IMR-90 (cell line): ENCODE results near the gene TNNT1. TPM values are rescaled to one million over a fixed set of nuclear protein-coding genes. Genes with fewer than 3 reads are reported as not detected.

Source experiments
- ATAC-seq: fragments of 200-7000 bp; cut with Tn5 transposase; 2 replicates; pipeline ENCODE4 v1.9.1; 2020; ENCODE audit warnings: low read depth, mild to moderate bottlenecking, moderate library complexity
- BruUV-seq: library from RNA; stranded (reverse); fragments of 400-500 nt; replicated peaks from 2 replicates; lab custom pipeline; 2021; lab: Mats Ljungman, UMichigan
- CTCF ChIA-PET: fragments of 300-600 bp; formaldehyde crosslinking; extraction: SDS; loops from one replicate; lab custom pipeline; 2021; ENCODE audit warnings: antibody characterized with exemption; lab: Yijun Ruan, JAX
- POLR2A ChIA-PET: fragments of 300-600 bp; sonication (Branson Sonifier 250); formaldehyde crosslinking; loops from one replicate; lab custom pipeline; 2022; ENCODE audit warnings: antibody characterized with exemption; ENCODE audit not compliant: unreplicated experiment; lab: Charles Lee
- DNase-seq: peaks from one replicate; pipeline ENCODE4 v3.0.0; 2013
- H2AFZ ChIP-seq: replicated peaks from 2 replicates; pipeline ENCODE3; 2013; ENCODE audit warnings: low read length, mild to moderate bottlenecking; ENCODE audit not compliant: poor library complexity
- H2AK5ac ChIP-seq: 2 replicates; pipeline ENCODE4 v1.6.1; 2013; ENCODE audit warnings: low read depth, low read length, inconsistent platforms
- H2AK9ac ChIP-seq: replicated peaks from 2 replicates; pipeline ENCODE3; 2013; ENCODE audit warnings: mild to moderate bottlenecking, low read depth, low read length, moderate library complexity; ENCODE audit not compliant: poor library complexity
- H2BK120ac ChIP-seq: 2 replicates; pipeline ENCODE4 v1.6.1; 2013; ENCODE audit warnings: low read depth, low read length, inconsistent platforms
- H2BK15ac ChIP-seq: 3 replicates; pipeline ENCODE4 v1.6.1; 2013; ENCODE audit warnings: low read depth, low read length, inconsistent platforms
- H2BK20ac ChIP-seq: 2 replicates; pipeline ENCODE4 v1.6.1; 2013; ENCODE audit warnings: low read depth, mild to moderate bottlenecking, inconsistent platforms, low read length, moderate library complexity
- H2BK5ac ChIP-seq: 2 replicates; pipeline ENCODE4 v1.6.1; 2013; ENCODE audit warnings: mild to moderate bottlenecking, low read depth, low read length, inconsistent platforms; ENCODE audit not compliant: poor library complexity, severe bottlenecking
- H3K14ac ChIP-seq: replicated peaks from 2 replicates; pipeline ENCODE4 v1.6.1; 2013; ENCODE audit warnings: low read depth, low read length, inconsistent platforms
- H3K18ac ChIP-seq: 2 replicates; pipeline ENCODE4 v1.6.1; 2013; ENCODE audit warnings: low read depth, low read length, control low read depth
- H3K23ac ChIP-seq: 2 replicates; pipeline ENCODE4 v1.6.1; 2013; ENCODE audit warnings: low read depth, low read length, inconsistent platforms
- H3K27ac ChIP-seq: 2 replicates; pipeline ENCODE4 v1.5.1; 2013; ENCODE audit warnings: mild to moderate bottlenecking, control low read depth, low read length; ENCODE audit not compliant: insufficient read depth
- H3K27me3 ChIP-seq: 2 replicates; pipeline ENCODE4 v1.6.1; 2013; ENCODE audit warnings: low read length; ENCODE audit not compliant: control insufficient read depth, insufficient read depth
- H3K36me3 ChIP-seq: 2 replicates; pipeline ENCODE4 v1.6.1; 2013; ENCODE audit warnings: low read length, mixed read lengths; ENCODE audit not compliant: control insufficient read depth, insufficient read depth
- H3K4ac ChIP-seq: 2 replicates; pipeline ENCODE4 v1.6.1; 2013; ENCODE audit warnings: low read depth, low read length, inconsistent platforms
- H3K4me1 ChIP-seq: 2 replicates; pipeline ENCODE4 v1.6.1; 2013; ENCODE audit warnings: low read length, mixed read lengths; ENCODE audit not compliant: control insufficient read depth, insufficient read depth
- H3K4me2 ChIP-seq: 2 replicates; pipeline ENCODE4 v1.6.1; 2013; ENCODE audit warnings: low read depth, mild to moderate bottlenecking, control low read depth, low read length, moderate library complexity
- H3K4me3 ChIP-seq: 2 replicates; pipeline ENCODE4 v1.5.1; 2013; ENCODE audit warnings: low read depth, mild to moderate bottlenecking, control low read depth, low read length, moderate library complexity; ENCODE audit not compliant: insufficient read depth
- H3K56ac ChIP-seq: 2 replicates; pipeline ENCODE4 v1.6.1; 2013; ENCODE audit warnings: low read length, inconsistent platforms; ENCODE audit not compliant: insufficient read depth; ENCODE audit errors: extremely low read depth
- H3K79me1 ChIP-seq, 2 experiments: 2 replicates each; pipeline ENCODE4 v1.6.1; 2013; ENCODE audit warnings: low read length in 2 of 2, inconsistent platforms in 1 of 2, low read depth in 1 of 2
- H3K9ac ChIP-seq: 2 replicates; pipeline ENCODE4 v1.6.1; 2013; ENCODE audit warnings: low read depth, low read length, control low read depth
- H3K9me1 ChIP-seq: 2 replicates; pipeline ENCODE4 v1.6.1; 2013; ENCODE audit warnings: low read length, inconsistent platforms; ENCODE audit not compliant: insufficient read depth
- H3K9me3 ChIP-seq: 2 replicates; pipeline ENCODE4 v1.6.1; 2013; ENCODE audit warnings: low read length; ENCODE audit not compliant: control insufficient read depth, insufficient read depth
- H4K20me1 ChIP-seq: 2 replicates; pipeline ENCODE4 v1.6.1; 2013; ENCODE audit warnings: low read length, inconsistent platforms; ENCODE audit not compliant: insufficient read depth
- H4K5ac ChIP-seq: 2 replicates; pipeline ENCODE4 v1.6.1; 2013; ENCODE audit warnings: mild to moderate bottlenecking, low read depth, low read length, control low read depth
- H4K8ac ChIP-seq, 2 experiments: 2 replicates each; pipeline ENCODE4 v1.6.1; 2013; ENCODE audit warnings: low read depth in 2 of 2, low read length in 2 of 2, control low read depth in 1 of 2, inconsistent platforms in 1 of 2
- H4K91ac ChIP-seq: 2 replicates; pipeline ENCODE4 v1.6.1; 2013; ENCODE audit warnings: low read depth, low read length, inconsistent platforms; ENCODE audit not compliant: insufficient read depth
- POLR2A ChIP-seq: IDR thresholded peaks from 2 replicates; pipeline ENCODE4 v1.6.1; 2012; ENCODE audit warnings: mild to moderate bottlenecking, low read depth, low read length
- RAD21 ChIP-seq: IDR thresholded peaks from 2 replicates; pipeline ENCODE4 v1.6.1; 2012; ENCODE audit warnings: low read length, improper control_type of control experiment
- RFX5 ChIP-seq: IDR thresholded peaks from 2 replicates; pipeline ENCODE4 v1.8.0; 2012; ENCODE audit warnings: low read depth, mild to moderate bottlenecking, low read length, moderate library complexity
- USF2 ChIP-seq: fragments of 150-350 bp; IDR thresholded peaks from 2 replicates; pipeline ENCODE4 v1.6.1; 2017; ENCODE audit warnings: mild to moderate bottlenecking, antibody characterized with exemption, low read length, low read depth
- WGBS, 2 experiments: methylation state at CpG; one replicate each; pipeline versions ENCODE4 v1.1.5 to v1.1.7; 2013; ENCODE audit warnings: missing lambda C conversion rate in 2 of 2; ENCODE audit not compliant: insufficient read length in 1 of 2; ENCODE audit errors: extremely low coverage in 2 of 2; 5-methylcytosine and 5-hydroxymethylcytosine counted together
- dilution Hi-C: fragments of 300-500 bp; cut with HindIII; formaldehyde crosslinking; loops from one replicate; pipeline ENCODE4 v1.14.3; 2018; ENCODE audit warnings: low sequenced_read_pairs; ENCODE audit not compliant: unreplicated experiment
- in situ Hi-C: fragments of 300-500 bp; cut with MboI; formaldehyde crosslinking; loops from 3 replicates; pipeline ENCODE4 v1.14.3; 2019; ENCODE audit warnings: low sequenced_read_pairs, inconsistent platforms, mixed read lengths
- intact Hi-C: fragments of 100-400 bp; cut with micrococcal nuclease; formaldehyde crosslinking; loops from 2 replicates; pipeline ENCODE4 v1.10.0; 2022
- polyA plus RNA-seq, 3 experiments: library from polyadenylated mRNA; depleted of rRNA; stranded (reverse); fragments of >200 nt; gene quantifications; 2 replicates each; pipeline ENCODE4 v1.2.3, GENCODE V29; 2012; ENCODE audit warnings: low replicate concordance in 1 of 3
- total RNA-seq: library from RNA; depleted of rRNA; stranded (reverse); fragments of >200 nt; gene quantifications from 2 replicates; pipeline ENCODE4 v1.2.3, GENCODE V29; 2012

TNNT1 gene
- total and polyA plus RNA-seq, 2 of the 4 experiments (the other 2 are of a cell fraction): 1.3 to 2.6 TPM

GRCh38 chr19:55099557-55100506 lies 49.2 kb downstream of the TNNT1 start:
- ATAC-seq: no peak
- intact Hi-C loops (no loop called here), dilution Hi-C loops (no loop called here), in situ Hi-C loops (loop anchor here (25.0 kb wide), 1 partner anchor 537 kb away; the partner anchor contains the start of genes CCDC106, ZNF580 and ZNF581)
- POLR2A ChIA-PET: no interaction called here
- Histone ChIP-seq H2AK9ac (no peak overlapping the region), H2BK120ac (no peak overlapping the region), H2BK5ac (no peak overlapping the region), H3K4me1 (no peaks in the 10 kb centered on the region), H3K27ac (no peak overlapping the region), H3K14ac (no peak overlapping the region), H3K18ac (no peak overlapping the region), H2BK15ac (no peak overlapping the region), H3K36me3 (peaks cover 30% of the 10 kb centered on the region), H3K9ac (no peak overlapping the region), H3K9me3 (peaks cover 4% of the 10 kb centered on the region), H3K4me2 (no peak overlapping the region), H2AK5ac (no peak overlapping the region), H3K9me1 (no peaks in the 10 kb centered on the region), H4K8ac (no peak overlapping the region), H3K56ac (no peak overlapping the region), H4K5ac (no peak overlapping the region), H4K91ac (no peak overlapping the region), H3K27me3 (no peaks in the 10 kb centered on the region), H3K4me3 (no peak overlapping the region), H3K4ac (no peak overlapping the region), H2BK20ac (no peak overlapping the region), H2AFZ (no peak overlapping the region), H3K79me1 (peaks cover 14 to 23% of the 10 kb centered on the region in 2 experiments), H3K23ac (no peak overlapping the region), H4K20me1 (peaks cover 3% of the 10 kb centered on the region)
- CTCF ChIA-PET: no interaction called here
- no peak for DNase-seq
- WGBS, 2 experiments: 81% methylated on average over 11 of the region's 27 CpGs; no CpG with 5 or more reads in 1 of the 2 experiments
- BruUV-seq: no TSS peak
- TF ChIP-seq RFX5 (no peak), RAD21 (no peak), POLR2A (no peak), USF2 (no peak)
